GM15510 (cell line): ENCODE data around the gene ITGA7.

Experiments
- POLR2A ChIP-seq: IDR thresholded peaks from 3 replicates; pipeline ENCODE4 v1.6.1; 2011; ENCODE audit warnings: borderline replicate concordance; ENCODE audit not compliant: insufficient read length; ENCODE audit errors: extremely low read depth

ITGA7 gene

DNA sequence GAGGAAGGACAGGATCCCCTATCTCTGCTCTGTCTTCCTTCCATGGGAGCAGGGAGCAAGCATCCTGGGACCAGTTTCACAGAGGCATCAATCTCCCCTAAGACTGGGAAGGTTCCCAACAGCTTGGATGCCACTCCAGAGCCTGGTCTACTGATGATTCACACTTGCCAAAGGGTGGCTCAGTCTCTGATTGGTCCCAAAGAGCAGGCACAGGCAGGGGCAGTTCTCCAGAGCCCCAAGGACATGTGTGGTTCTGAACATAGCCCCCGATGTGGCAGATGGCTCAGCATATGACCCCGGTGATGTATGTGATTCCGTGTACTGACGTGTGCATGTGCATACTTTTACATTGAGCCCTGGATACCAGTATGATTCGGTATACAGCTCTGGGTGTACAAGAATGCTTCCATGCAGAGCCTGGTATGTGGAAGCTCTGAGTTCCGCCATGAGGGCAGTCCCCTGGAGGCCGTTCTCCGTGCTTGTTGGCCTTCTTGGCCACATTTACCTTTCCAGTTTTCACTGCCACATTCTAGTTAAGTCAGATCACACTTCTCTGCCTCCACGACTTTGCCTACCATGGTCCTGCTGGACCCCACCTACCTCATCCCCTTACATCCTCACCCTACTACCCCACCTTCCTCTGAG is 21.2 kb downstream of the ITGA7 start:
- no peak for TF ChIP-seq POLR2A

DNA sequence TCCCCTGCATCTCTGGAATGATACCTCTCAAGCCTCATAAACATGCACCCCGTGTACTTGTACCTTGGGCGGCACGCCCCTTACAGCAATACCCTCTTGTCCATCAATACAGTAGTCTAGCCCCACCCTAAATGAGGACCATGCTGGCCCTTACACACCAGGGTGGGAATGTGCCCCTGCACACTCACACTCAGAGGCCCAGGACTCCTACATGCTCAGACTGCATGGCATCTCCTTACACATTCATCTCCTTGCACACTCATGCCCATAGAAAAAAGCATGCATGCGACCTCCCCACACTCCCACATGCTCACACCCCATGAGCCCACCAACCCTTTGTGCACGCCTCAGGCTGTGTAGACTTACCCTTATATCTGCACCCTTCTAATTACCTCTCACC is 22.0 kb downstream of the ITGA7 start:
- TF ChIP-seq POLR2A = no peak

DNA sequence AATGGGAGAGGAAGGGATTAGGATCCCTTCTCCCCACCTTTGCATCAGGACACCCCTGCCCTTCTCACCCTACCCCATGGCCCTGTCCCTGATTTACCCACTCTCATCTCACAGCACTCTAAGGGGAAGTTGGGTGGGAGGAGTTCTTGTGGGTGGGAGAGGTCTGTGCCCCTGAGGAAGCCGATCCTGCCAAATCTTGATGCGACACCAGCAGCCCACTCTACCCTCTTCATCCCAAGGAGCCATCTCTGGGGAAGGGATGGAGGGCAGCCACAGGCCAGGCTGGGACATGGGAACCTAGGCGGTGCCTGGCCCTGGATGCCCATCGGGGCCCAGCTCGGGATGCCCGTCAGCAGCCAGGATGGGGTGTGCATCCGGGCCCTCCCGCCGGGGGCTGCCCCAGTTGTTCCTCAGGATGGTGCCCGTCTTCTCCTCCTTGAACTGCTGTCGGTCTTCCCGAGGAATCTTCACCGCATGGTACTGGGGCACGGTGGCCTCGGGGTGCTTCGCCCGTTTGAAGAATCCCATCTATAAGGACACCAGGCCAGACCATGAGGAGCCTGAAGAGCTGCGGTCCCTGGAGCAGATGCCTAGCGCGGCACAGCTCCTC is 22.8 kb downstream of the ITGA7 start:
- no peak for TF ChIP-seq POLR2A

DNA sequence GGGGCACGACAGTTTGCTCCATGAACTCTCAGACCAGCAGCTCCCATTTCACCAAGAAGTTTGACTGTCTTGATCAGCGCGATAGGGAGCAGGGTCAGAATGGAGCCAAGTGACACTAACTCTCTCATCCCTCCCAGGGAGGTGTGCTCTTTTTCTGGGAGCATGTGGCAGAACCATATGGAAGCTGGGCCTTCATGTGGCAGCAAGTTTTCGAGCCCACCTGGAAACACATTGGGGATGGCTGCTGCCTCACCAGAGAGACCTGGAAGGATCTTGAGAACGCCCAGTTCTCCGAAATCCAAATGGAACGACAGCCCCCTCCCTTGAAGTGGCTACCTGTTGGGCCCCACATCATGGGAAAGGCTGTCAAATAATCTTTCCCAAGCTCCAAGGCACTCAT is 24.0 kb downstream of the ITGA7 start:
- TF ChIP-seq POLR2A = no peak

DNA sequence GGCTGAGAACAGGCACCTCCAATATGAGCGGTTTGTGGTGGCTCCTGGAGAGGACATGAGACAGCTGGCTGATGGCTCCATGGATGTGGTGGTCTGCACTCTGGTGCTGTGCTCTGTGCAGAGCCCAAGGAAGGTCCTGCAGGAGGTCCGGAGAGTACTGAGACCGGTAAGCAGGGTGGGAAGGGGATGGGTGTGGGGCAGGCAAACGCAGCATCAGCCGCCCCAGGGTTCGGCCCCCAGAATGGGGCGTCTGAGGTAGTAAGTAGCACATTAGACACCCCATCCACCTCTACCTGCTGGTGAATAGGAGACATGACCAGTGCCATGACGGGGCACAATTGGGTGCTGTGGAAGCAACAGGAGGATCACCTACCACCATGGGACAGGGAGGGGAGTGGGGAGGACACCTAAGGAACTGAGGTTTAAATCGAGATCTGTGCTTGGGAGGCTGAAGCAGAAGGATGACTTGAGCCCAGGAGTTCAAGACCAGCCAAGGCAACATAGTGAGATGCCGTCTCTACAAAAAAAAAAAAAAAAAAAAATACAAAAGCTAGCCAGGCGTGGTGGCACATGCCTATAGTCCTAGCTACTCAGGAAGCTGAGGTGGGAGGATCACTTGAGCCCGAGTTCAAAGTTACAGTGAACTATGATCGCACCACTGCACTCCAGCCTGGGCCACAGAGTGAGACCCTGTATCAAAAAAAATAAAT is 25.5 kb downstream of the ITGA7 start:
- TF ChIP-seq POLR2A = no peak

DNA sequence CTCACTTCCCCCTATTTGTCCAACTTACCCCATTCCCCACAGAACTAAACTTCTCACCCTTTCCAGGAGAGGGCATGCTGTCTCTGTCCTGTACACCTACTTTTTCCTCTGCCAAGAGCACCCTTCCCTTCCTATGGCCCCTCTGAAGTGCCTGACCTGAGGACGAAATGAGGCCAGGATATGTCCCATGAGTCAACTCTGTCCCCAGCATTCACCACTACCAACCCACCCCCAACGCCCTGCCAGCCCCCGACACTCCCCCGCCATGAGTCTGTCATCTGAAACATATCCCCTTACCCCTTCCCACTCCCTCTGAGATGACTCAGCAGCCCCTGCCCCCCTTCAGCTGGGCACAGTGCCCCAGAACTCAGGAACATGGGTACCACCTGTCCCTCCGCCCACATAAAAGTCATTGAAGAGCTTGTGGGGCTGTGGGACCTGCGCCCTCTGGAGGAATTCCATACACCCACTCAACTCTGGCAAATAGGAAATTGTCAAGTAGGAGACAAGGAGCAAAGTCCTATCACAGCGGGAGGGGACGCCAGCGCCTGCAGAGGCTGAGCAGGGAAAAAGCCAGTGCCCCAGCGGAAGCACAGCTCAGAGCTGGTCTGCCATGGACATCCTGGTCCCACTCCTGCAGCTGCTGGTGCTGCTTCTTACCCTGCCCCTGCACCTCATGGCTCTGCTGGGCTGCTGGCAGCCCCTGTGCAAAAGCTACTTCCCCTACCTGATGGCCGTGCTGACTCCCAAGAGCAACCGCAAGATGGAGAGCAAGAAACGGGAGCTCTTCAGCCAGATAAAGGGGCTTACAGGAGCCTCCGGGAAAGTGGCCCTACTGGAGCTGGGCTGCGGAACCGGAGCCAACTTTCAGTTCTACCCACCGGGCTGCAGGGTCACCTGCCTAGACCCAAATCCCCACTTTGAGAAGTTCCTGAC is 26.3 kb downstream of the ITGA7 start:
- no peak for TF ChIP-seq POLR2A

DNA sequence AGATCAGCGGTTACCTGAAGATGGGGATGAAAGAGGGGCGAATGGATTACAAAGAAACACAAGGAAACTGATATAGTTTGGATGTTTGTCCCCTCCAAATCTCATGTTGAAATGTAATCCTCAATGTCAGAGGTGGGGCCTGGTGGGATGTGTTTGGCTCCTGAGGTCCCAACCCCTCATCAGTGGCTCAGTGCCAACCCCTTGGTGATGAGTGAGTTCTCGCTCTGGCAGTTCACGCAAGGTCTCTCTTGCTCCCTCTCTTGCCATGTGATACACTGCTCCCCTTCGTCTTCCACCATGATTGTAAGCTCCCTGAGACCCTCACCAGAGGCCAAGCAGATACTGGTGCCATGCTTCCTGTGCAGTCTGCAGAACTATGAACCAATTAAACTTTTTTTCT is 28.0 kb downstream of the ITGA7 start:
- no peak for TF ChIP-seq POLR2A

DNA sequence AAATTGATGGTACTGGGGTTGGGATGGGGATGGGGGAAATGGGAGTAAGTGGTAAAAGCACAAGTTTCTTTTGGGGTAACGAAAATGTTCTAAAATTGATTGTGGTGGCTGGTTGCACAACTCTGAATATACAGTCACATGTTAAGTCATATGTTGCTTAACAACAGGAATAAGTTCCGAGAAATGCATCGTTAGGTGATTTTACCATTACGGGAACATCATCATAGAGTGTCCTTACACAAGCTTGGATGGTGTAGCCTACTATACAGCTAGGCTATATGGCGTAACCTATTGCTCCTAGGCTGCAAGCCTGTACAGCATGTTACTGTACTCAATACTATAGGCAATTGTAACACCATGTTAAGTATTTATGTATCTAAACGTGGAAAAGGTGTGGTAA is 31.0 kb downstream of the ITGA7 start:
- TF ChIP-seq POLR2A = no peak

DNA sequence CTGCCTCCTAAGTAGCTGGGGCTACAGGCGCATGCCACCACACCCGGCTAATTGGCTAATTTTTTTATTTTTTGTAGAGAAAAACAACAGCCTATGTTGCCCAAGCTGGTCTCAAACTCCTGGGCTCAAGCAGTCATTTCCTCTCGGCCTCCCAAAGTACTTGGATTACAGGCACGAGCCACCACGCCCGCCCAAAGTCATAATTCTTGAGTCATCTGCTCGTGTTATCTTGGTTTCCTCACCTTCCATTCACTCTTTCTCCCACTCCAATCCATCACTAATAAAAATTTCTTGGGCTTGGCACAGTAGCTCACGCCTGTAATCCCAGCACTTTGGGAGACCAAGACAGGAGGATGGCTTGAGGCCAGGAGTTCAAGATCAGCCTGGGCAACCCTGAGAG is 32.0 kb downstream of the ITGA7 start:
- TF ChIP-seq POLR2A = no peak

DNA sequence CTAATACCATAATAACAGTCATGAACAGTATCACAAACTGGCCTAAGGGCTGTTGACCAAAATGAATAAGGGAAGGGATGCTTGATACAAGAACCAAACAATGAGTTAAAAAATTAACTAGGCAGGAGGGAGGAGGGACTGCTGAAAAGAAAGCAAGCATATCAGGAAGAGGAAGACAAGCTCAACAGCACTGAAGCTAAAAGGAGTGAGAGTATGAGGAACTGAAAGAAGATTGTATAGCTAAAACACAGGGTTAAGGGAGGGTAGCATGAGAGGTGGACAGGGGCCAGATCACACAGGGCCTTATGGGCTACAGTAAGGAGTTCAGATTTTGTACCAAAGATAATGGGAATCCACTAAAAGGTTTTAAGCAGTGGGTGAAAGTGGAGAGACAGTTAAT is 34.1 kb downstream of the ITGA7 start:
- no peak for TF ChIP-seq POLR2A

DNA sequence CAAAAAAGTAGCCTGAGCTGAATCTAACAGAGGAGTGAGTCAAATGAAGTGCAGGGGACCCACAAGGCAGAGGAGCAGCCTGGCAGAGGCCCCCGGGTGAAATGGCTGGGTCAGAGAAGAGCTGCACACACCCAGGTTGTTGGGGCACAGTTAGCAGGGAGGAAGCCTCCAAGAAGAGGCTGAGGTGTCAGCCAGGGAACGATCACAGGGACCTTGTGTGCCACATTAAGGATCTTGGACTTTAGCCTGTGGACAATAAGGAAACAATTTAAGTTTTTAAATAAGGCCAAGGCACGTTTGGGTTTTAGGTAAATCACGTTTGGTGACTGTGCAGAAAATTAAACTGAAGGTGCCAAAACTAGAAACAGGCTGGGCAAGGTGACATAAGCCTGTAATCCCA is 36.0 kb downstream of the ITGA7 start:
- no peak for TF ChIP-seq POLR2A

DNA sequence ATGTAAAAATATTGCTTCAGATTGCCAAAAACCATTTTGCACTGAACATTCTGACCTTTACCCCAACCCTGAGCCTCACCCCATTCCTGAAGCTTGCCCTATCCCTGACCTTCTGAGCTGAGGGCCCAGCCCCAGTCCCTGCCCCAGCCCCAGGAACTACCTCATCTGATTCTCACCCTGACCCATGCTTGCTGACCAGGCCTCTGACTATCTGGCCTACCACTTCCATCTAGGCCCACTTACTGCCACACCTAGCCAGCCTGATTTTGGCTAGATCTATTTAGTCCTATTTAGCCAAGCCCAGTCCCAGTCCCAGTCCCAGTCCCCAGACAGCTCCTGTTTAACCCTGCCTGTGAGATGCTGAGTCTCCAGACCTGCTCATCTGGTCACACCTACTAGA is 37.4 kb downstream of the ITGA7 start:
- no peak for TF ChIP-seq POLR2A

DNA sequence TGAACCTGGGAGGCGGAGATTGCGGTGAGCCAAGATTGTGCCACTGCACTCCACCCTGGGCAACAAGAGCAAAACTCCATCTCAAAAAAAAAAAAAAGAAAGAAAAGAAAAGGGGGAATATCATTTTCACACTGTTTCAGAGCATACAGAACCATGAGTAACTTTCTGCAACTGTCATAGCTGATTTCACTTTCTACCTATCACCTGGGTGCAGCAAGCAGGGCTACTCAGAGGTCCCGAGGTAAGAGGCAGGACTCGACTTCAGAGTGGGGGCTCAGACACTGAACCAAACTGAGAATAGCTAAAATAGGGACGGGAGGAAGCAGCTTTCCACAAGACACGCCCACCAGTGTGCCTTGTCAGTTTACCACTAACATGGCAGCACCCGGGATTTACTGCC is 41.2 kb downstream of the ITGA7 start:
- no peak for TF ChIP-seq POLR2A

DNA sequence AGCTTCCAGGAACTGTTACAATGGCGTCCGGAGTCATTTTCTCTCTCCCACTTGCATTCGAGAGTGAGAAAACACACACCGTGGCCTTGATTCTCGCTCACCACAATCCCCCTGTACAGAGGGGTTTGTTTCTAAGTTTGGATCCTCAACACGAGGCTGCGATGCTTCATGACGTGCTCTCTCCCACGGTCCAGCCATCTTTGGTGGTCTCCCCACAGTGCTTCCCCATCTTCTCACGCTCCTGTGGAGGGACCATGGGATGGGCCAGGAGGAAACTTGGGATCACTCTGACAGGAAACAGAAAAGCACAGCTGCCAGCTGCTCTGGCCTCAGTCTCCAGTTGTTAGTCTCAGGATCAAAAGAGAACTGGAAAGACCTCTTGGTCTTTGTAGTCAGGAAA is 42.9 kb downstream of the ITGA7 start:
- no peak for TF ChIP-seq POLR2A

DNA sequence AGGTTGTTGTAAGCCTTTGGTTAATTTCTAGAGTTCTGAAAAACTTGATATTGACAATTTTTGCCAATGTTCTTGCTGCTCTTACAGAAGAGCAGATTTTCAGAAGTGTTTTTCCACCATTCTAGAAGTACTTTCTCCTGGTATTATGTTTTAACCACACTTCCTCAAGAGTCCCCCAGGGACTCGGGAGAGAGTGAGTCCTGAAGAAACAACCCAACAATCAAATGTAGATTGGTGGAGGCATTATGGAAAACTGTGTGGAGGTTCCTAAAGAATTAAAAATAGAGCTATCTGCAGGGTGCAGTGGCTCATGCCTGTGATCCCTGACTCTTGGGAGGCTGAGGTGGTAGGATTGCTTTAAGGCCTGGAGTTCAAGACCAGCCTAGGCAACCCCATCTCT is 44.3 kb downstream of the ITGA7 start:
- no peak for TF ChIP-seq POLR2A

DNA sequence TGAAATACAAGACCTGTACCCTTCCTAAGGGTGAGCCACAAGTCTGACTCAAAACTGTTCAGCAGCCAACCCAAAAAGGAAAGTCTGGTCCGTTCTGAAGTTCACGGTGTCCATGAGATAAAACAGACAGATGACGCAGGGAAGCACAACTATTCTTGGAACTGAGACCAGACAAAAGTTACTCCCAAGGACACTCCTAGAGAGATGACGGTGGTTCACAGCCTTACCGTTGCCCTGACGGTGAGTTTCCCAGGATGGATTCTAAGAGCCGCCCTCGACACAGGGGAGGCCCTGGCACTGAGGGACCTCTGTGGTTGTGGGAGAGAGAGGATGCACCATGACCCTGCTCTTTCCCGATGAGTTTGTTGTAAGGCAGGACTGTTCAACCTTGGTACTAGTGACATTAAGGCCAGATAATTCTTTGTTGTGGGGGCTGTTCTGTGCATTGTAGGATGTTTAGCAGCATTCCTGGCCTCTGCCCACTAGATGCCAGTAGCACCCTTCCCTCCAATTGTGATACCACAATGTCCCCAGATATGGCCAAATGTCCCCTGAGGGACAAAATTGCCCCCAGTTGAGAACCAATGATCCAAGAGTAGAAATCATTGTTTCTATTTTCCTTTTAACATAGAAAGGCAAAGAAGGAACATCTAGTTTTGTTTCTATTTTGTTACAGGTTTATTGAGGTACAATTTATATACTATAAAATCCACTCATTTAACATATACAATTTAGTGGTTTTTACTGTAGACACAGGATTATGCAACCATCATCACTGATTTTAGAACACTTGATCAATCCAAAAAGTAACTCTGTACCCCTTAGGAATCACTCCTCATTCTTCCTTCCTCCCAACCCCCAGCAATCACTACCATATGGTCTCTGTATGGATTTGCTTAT is 48.0 kb downstream of the ITGA7 start:
- TF ChIP-seq POLR2A = no peak
